ENCODE data around the gene HSPA9.
A peak's percentile ranks its signal among the peaks of the same experiment; 100 is the strongest.

GRCh38 chr5:138610415-138610917, 35.3 kb upstream of the HSPA9 start:
- TF ChIP-seq CTCF (IDR thresholded peaks at IDR 0.05) (peak; percentile 11 to 37 (median 11)), EP300 (IDR thresholded peaks at IDR 0.05) (no peak), POLR2A (IDR thresholded peaks at IDR 0.05; ENCODE audit: low read depth) (no peak)
